ENCODE results near the gene ZNF862.

The ZNF862 gene

GRCh38 chr7:149817836-149818535 is 20.2 kb upstream of the ZNF862 start:
- no peak for TF ChIP-seq CTCF (IDR thresholded peaks at IDR 0.05; ENCODE audit: borderline replicate concordance, control extremely low read depth, extremely low read depth, insufficient read depth, missing control alignments)
- DNase-seq (ENCODE audit: low spot score) = no peak
- in situ Hi-C loops (cut with MboI; ENCODE audit: low sequenced_read_pairs, unreplicated experiment) = no loop called here

- no peak for TF ChIP-seq CTCF (IDR thresholded peaks at IDR 0.05; ENCODE audit: borderline replicate concordance, control extremely low read depth, extremely low read depth, insufficient read depth, missing control alignments)
- DNase-seq (ENCODE audit: low spot score) = no peak
- in situ Hi-C loops (cut with MboI; ENCODE audit: low sequenced_read_pairs, unreplicated experiment) = no loop called here
Observed at GRCh38 chr7:149818536-149818840, 19.7 kb upstream of the ZNF862 start.

- in situ Hi-C loops (cut with MboI; ENCODE audit: low sequenced_read_pairs, unreplicated experiment) = no loop called here
- no peak for DNase-seq (ENCODE audit: low spot score)
- no peak for TF ChIP-seq CTCF (IDR thresholded peaks at IDR 0.05; ENCODE audit: borderline replicate concordance, control extremely low read depth, extremely low read depth, insufficient read depth, missing control alignments)
Observed at GRCh38 chr7:149819141-149819960, 18.8 kb upstream of the ZNF862 start.

- DNase-seq (ENCODE audit: low spot score) = no peak
- no peak for TF ChIP-seq CTCF (IDR thresholded peaks at IDR 0.05; ENCODE audit: borderline replicate concordance, control extremely low read depth, extremely low read depth, insufficient read depth, missing control alignments)
- in situ Hi-C loops (cut with MboI; ENCODE audit: low sequenced_read_pairs, unreplicated experiment) = no loop called here
Observed at GRCh38 chr7:149819961-149820340, 18.2 kb upstream of the ZNF862 start.

- DNase-seq (ENCODE audit: low spot score) = no peak
- in situ Hi-C loops (cut with MboI; ENCODE audit: low sequenced_read_pairs, unreplicated experiment) = no loop called here
- TF ChIP-seq CTCF (IDR thresholded peaks at IDR 0.05; ENCODE audit: borderline replicate concordance, control extremely low read depth, extremely low read depth, insufficient read depth, missing control alignments) = no peak
Observed at GRCh38 chr7:149820622-149821190, 17.5 kb upstream of the ZNF862 start.

GRCh38 chr7:149821191-149822148 is 16.7 kb upstream of the ZNF862 start:
- TF ChIP-seq CTCF (IDR thresholded peaks at IDR 0.05; ENCODE audit: borderline replicate concordance, control extremely low read depth, extremely low read depth, insufficient read depth, missing control alignments) = no peak
- in situ Hi-C loops (cut with MboI; ENCODE audit: low sequenced_read_pairs, unreplicated experiment) = no loop called here
- no peak for DNase-seq (ENCODE audit: low spot score)

All from GM13976 (cell line).